Liver (tissue), 9 donors: ENCODE results near the gene FKBP11. TPM values are rescaled to one million over a fixed set of nuclear protein-coding genes. Genes with fewer than 3 reads are reported as not detected.

Experiments
- DNase-seq: peaks from one replicate; pipeline ENCODE4 v3.0.0-alpha.2; 2017; ENCODE audit warnings: low spot score
- H3K27ac ChIP-seq, 2 donors: one replicate each; pipeline ENCODE4 v1.7.0; 2013; ENCODE audit warnings: inconsistent platforms in 2 of 2, low read length in 2 of 2, control low read depth in 1 of 2, low read depth in 1 of 2, mild to moderate bottlenecking in 1 of 2
- H3K27me3 ChIP-seq, 4 donors: one replicate each; pipeline versions ENCODE4 v1.6.1 to v1.7.0; 2013; ENCODE audit warnings: low read length in 3 of 4, inconsistent platforms in 1 of 4, mild to moderate bottlenecking in 1 of 4, moderate library complexity in 1 of 4; ENCODE audit not compliant: control insufficient read depth in 4 of 4, insufficient read depth in 4 of 4
- H3K36me3 ChIP-seq, 4 donors: one replicate each; pipeline versions ENCODE4 v1.6.1 to v1.7.0; 2013; ENCODE audit warnings: low read length in 3 of 4, mild to moderate bottlenecking in 3 of 4, low read depth in 1 of 4, moderate library complexity in 1 of 4; ENCODE audit not compliant: control insufficient read depth in 4 of 4, insufficient read depth in 3 of 4
- H3K4me1 ChIP-seq, 4 donors: one replicate each; pipeline versions ENCODE4 v1.6.1 to v1.7.0; 2013; ENCODE audit warnings: low read length in 3 of 4, mild to moderate bottlenecking in 3 of 4, moderate library complexity in 1 of 4; ENCODE audit not compliant: control insufficient read depth in 4 of 4, insufficient read depth in 4 of 4
- H3K4me3 ChIP-seq, 3 donors: one replicate each; pipeline versions ENCODE4 v1.6.1 to v1.7.0; 2013; ENCODE audit warnings: low read length in 3 of 3, control low read depth in 1 of 3, low read depth in 1 of 3, mild to moderate bottlenecking in 1 of 3
- H3K9ac ChIP-seq, 2 donors: one replicate each; pipeline ENCODE4 v1.7.0; 2013; ENCODE audit warnings: low read length in 2 of 2, mild to moderate bottlenecking in 2 of 2, moderate library complexity in 2 of 2, control low read depth in 1 of 2, low read depth in 1 of 2
- H3K9me3 ChIP-seq, 4 donors: one replicate each; pipeline versions ENCODE4 v1.6.1 to v1.7.0; 2013; ENCODE audit warnings: low read length in 3 of 4; ENCODE audit not compliant: control insufficient read depth in 4 of 4
- CTCF ChIP-seq: fragments of 150-350 bp; IDR thresholded peaks from 2 replicates; pipeline ENCODE4 v1.5.1; 2017; ENCODE audit warnings: improper control_type of control experiment, low read depth, low read length; ENCODE audit not compliant: missing input control
- HNF4A ChIP-seq, 2 donors: conservative IDR thresholded peaks; 2 replicates each; pipeline ENCODE4 v1.6.1; 2016; ENCODE audit warnings: antibody characterized with exemption in 2 of 2, mild to moderate bottlenecking in 2 of 2
- HNF4G ChIP-seq: IDR thresholded peaks from 2 replicates; pipeline ENCODE4 v1.6.1; 2016; ENCODE audit warnings: antibody characterized with exemption
- JUND ChIP-seq, 2 donors: IDR thresholded peaks; 2 replicates each; pipeline ENCODE4 v1.6.1; 2016; ENCODE audit warnings: antibody characterized with exemption in 2 of 2
- NR2F2 ChIP-seq: IDR thresholded peaks from 2 replicates; pipeline ENCODE4 v1.6.1; 2016; ENCODE audit warnings: antibody characterized with exemption
- RAD21 ChIP-seq, 2 donors: IDR thresholded peaks; 2 replicates each; pipeline ENCODE4 v1.6.1; 2016; ENCODE audit warnings: antibody characterized with exemption in 2 of 2, mild to moderate bottlenecking in 2 of 2
- REST ChIP-seq: IDR thresholded peaks from 2 replicates; pipeline ENCODE4 v1.6.1; 2016; ENCODE audit warnings: antibody characterized with exemption, mild to moderate bottlenecking
- RXRA ChIP-seq, 2 donors: IDR thresholded peaks; 2 replicates each; pipeline ENCODE4 v1.6.1; 2017 to 2018; ENCODE audit warnings: antibody characterized with exemption in 2 of 2, mild to moderate bottlenecking in 1 of 2
- SP1 ChIP-seq: IDR thresholded peaks from 2 replicates; pipeline ENCODE4 v1.6.1; 2018; ENCODE audit warnings: antibody characterized with exemption, mild to moderate bottlenecking
- YY1 ChIP-seq: IDR thresholded peaks from 2 replicates; pipeline ENCODE4 v1.6.1; 2016; ENCODE audit warnings: antibody characterized with exemption, mild to moderate bottlenecking
- ZBTB33 ChIP-seq: IDR thresholded peaks from 2 replicates; pipeline ENCODE4 v1.6.1; 2016; ENCODE audit warnings: antibody characterized with exemption
- WGBS: extraction: QIAGEN DNeasy Blood & Tissue Kit; methylation state at CpG from one replicate; pipeline ENCODE4 v1.1.7; 2013; 5-methylcytosine and 5-hydroxymethylcytosine counted together
- polyA plus RNA-seq, 2 donors: library from polyadenylated mRNA; stranded (reverse) in 1 of 2; unstranded in 1 of 2; fragments of 200-250 nt in 1 of 2; fragments of >200 nt in 1 of 2; fragmentation: Nextera tagmentation in 1 of 2; extraction: Ambion mirVana in 1 of 2; gene quantifications; one replicate each; pipeline versions ENCODE4 v1.2.1 to v1.2.3, GENCODE V29; 2013 to 2015
- total RNA-seq, 2 donors: library from RNA; depleted of rRNA; stranded (reverse); fragments of >200 nt; gene quantifications; one replicate each; pipeline ENCODE4 v1.2.3, GENCODE V29; 2014
- TF ChIP-seq, protein P1 (sequence below): IDR thresholded peaks from 2 replicates; pipeline ENCODE4 v1.6.1; 2016; ENCODE audit warnings: antibody characterized with exemption
- donor health status: healthy.
- donor health status: healthy.
- donor health status: healthy.
- donor health status: healthy.
- donor health status: healthy.

Gene FKBP11
- 10 to 100 TPM; 28.6 to 37.3 TPM for total RNA-seq
- polyA plus RNA-seq, result 100 to 1,000 TPM in 1 of 2 donors, 10 to 100 TPM in 1; 92.5 to 162 TPM

GRCh38 chr12:48925304-48926011, at the start of gene FKBP11:
FKBP11 (minus strand) TSS chr12:48925492; CDS start chr12:48925428, 64 bp downstream.
- Histone ChIP-seq H3K27me3 (no peaks in the 10 kb centered on the region), H3K9me3 (no peaks in the 10 kb centered on the region), H3K27ac (peak within 1 kb of the TSS; percentile 42 to 87), H3K9ac (peak within 1 kb of the TSS; percentile 68 to 72), H3K4me3 (peak within 1 kb of the TSS; percentile 82 to 94 (median 86)), H3K36me3 (peaks cover 0 to 9% (median under 1%) of the 10 kb centered on the region in 4 donors), H3K4me1 (peaks cover 0 to 10% (median 9%) of the 10 kb centered on the region in 4 donors)
- DNase-seq, result peak; percentile 52
- WGBS, result 4% methylated on average over 38 of the region's 38 CpGs
- peak; percentile 36 for TF ChIP-seq REST
- TF ChIP-seq NR2F2, result peak; percentile 20
- TF ChIP-seq RXRA (IDR thresholded peaks at IDR 0.05), result no peak
- TF ChIP-seq HNF4A (conservative IDR thresholded peaks at IDR 0.05), result peak; percentile 21 to 47
- TF ChIP-seq RAD21 (IDR thresholded peaks at IDR 0.05), result peak in 1 of 2 donors; percentile 20
- TF ChIP-seq CTCF, result no peak
- TF ChIP-seq, protein P1, sequence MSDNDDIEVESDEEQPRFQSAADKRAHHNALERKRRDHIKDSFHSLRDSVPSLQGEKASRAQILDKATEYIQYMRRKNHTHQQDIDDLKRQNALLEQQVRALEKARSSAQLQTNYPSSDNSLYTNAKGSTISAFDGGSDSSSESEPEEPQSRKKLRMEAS, result no peak
- TF ChIP-seq SP1, result peak; percentile 36
- no peak for TF ChIP-seq JUND (IDR thresholded peaks at IDR 0.05)
- no peak for TF ChIP-seq HNF4G
- TF ChIP-seq ZBTB33, result no peak

DNA sequence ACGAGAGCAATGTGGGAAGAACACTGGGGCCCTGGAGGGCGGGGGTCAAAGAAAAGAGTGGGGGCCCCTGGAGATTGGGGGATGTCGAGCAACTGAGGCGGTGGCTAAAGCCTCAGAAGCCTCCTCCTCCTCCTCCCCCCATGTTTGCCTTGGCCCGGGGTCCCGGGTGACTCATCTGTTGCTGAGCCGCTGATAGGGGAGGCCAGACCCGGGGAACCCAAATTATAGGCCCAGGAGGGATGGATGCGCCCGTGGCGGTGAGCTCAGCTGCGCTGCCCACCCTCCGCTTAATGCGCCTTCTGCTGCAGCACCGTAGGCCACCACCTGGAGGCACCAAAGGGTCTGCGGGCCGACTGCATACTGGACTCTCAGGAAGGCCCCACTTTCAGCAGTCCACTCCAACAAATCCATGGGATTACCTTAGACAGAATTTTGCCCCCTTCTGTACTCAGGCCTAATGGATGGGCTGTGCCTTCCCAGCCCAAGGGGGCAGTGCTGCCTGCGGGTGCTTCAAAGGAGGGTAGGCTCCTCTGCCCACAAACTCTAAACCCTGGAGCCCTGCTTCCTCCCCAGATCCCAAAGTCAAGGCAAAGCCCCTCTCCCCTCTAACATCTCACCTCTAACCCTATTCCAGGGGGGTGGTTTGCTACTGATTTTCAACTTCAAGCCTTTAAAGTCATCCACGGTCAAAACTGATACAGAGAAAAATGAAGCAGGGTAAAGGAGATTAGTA, 48.8 kb upstream of the FKBP11 start:
- H3K27me3 ChIP-seq, result peaks cover 0 to 24% (median 16%) of the 10 kb centered on the region in 4 donors
- peak; percentile 63 for DNase-seq
- H3K9ac ChIP-seq, result no peak overlapping the region
- WGBS, result 19% methylated on average over 19 of the region's 19 CpGs
- H3K4me3 ChIP-seq, result no peak overlapping the region
- TF ChIP-seq YY1, result no peak
- peak; percentile 21 to 68 for TF ChIP-seq RAD21 (IDR thresholded peaks at IDR 0.05)
- peak; percentile 49 for TF ChIP-seq CTCF
- no peak overlapping the region for H3K27ac ChIP-seq
- peaks cover 7 to 26% (median 15%) of the 10 kb centered on the region in 4 donors for H3K4me1 ChIP-seq
- H3K9me3 ChIP-seq, result no peaks in the 10 kb centered on the region
- H3K36me3 ChIP-seq, result no peaks in the 10 kb centered on the region
